Neural cell (in vitro differentiated cells): ENCODE results near the gene ZNF311.

ENCODE experiments used
- EP300 ChIP-seq: fragments of 450-650 bp; conservative IDR thresholded peaks from 2 replicates; pipeline ENCODE4 v1.6.1; 2014; ENCODE audit warnings: antibody characterized with exemption, mild to moderate bottlenecking, moderate library complexity; ENCODE audit not compliant: poor library complexity, severe bottlenecking
- MXI1 ChIP-seq: fragments of 450-650 bp; conservative IDR thresholded peaks from 2 replicates; pipeline ENCODE4 v1.6.1; 2014; ENCODE audit warnings: antibody characterized with exemption, mild to moderate bottlenecking; ENCODE audit not compliant: poor library complexity, severe bottlenecking
- POLR2AphosphoS5 ChIP-seq: IDR thresholded peaks from 2 replicates; pipeline ENCODE4 v1.6.1; 2012
- RAD21 ChIP-seq: fragments of 450-650 bp; conservative IDR thresholded peaks from 2 replicates; pipeline ENCODE4 v1.6.1; 2014; ENCODE audit warnings: antibody characterized with exemption, mild to moderate bottlenecking, moderate library complexity
- TAF1 ChIP-seq: IDR thresholded peaks from 2 replicates; pipeline ENCODE4 v1.6.1; 2012; ENCODE audit warnings: low read depth
- TF ChIP-seq, protein P1 (sequence below): fragments of 450-650 bp; IDR thresholded peaks from 2 replicates; pipeline ENCODE4 v1.5.1; 2014; ENCODE audit warnings: antibody characterized with exemption, mild to moderate bottlenecking, moderate library complexity; ENCODE audit not compliant: poor library complexity, severe bottlenecking
- TF ChIP-seq, protein P2 (sequence below): IDR thresholded peaks from 2 replicates; pipeline ENCODE4 v1.6.1; 2012; ENCODE audit warnings: borderline replicate concordance

DNA sequence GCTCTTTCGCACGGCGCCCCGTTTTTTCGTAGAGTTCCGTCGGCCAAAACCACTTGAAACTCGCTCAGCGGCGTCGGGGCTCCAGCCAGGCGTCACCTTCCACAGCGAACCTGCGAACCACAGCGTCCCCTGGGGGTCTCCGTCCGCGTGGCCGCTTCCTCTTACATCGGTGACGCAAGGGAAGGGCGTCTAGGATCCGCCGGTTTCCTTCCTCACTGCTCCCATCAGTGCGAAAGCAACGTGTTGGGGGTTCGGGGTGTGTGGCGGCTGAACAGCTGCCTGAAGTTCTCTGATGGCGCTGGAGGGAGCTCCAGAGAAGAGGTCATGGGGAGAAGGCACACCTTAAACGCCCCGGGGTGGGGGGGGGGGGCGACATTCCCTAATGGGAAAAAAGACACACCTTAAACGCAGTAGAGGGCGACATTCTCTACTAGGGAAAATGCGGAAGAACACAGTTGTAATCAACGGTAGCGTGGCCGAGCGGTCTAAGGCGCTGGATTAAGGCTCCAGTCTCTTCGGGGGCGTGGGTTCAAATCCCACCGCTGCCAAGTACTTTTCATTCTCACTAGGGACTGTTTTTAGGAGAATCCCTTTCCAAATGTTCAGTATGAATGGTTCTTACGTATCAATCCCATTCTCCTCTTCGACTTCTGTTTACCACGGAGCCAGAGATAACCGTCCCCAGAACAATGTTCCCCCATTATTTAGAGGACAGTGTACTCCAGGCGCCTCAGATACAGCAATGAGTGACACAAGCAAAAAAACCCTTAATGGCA, 16.4 kb downstream of the ZNF311 start:
- TF ChIP-seq, protein P1, sequence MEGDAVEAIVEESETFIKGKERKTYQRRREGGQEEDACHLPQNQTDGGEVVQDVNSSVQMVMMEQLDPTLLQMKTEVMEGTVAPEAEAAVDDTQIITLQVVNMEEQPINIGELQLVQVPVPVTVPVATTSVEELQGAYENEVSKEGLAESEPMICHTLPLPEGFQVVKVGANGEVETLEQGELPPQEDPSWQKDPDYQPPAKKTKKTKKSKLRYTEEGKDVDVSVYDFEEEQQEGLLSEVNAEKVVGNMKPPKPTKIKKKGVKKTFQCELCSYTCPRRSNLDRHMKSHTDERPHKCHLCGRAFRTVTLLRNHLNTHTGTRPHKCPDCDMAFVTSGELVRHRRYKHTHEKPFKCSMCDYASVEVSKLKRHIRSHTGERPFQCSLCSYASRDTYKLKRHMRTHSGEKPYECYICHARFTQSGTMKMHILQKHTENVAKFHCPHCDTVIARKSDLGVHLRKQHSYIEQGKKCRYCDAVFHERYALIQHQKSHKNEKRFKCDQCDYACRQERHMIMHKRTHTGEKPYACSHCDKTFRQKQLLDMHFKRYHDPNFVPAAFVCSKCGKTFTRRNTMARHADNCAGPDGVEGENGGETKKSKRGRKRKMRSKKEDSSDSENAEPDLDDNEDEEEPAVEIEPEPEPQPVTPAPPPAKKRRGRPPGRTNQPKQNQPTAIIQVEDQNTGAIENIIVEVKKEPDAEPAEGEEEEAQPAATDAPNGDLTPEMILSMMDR, result no peak
- TF ChIP-seq EP300 (no peak), POLR2AphosphoS5 (no peak), TAF1 (no peak), MXI1 (no peak), RAD21 (no peak)
- TF ChIP-seq, protein P2, sequence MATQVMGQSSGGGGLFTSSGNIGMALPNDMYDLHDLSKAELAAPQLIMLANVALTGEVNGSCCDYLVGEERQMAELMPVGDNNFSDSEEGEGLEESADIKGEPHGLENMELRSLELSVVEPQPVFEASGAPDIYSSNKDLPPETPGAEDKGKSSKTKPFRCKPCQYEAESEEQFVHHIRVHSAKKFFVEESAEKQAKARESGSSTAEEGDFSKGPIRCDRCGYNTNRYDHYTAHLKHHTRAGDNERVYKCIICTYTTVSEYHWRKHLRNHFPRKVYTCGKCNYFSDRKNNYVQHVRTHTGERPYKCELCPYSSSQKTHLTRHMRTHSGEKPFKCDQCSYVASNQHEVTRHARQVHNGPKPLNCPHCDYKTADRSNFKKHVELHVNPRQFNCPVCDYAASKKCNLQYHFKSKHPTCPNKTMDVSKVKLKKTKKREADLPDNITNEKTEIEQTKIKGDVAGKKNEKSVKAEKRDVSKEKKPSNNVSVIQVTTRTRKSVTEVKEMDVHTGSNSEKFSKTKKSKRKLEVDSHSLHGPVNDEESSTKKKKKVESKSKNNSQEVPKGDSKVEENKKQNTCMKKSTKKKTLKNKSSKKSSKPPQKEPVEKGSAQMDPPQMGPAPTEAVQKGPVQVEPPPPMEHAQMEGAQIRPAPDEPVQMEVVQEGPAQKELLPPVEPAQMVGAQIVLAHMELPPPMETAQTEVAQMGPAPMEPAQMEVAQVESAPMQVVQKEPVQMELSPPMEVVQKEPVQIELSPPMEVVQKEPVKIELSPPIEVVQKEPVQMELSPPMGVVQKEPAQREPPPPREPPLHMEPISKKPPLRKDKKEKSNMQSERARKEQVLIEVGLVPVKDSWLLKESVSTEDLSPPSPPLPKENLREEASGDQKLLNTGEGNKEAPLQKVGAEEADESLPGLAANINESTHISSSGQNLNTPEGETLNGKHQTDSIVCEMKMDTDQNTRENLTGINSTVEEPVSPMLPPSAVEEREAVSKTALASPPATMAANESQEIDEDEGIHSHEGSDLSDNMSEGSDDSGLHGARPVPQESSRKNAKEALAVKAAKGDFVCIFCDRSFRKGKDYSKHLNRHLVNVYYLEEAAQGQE, result no peak
